Stimulated activated CD8-positive, alpha-beta memory T cell treated with anti-CD3 and anti-CD28 coated beads, Interleukin-4, amount 100 ng/mL, for 24 hours (primary cell): ENCODE measurements around the gene LRIG1.

Source experiments
- DNase-seq: peaks from one replicate; pipeline ENCODE4 v3.0.0-alpha.2; 2020; ENCODE audit warnings: low read depth

The LRIG1 gene

GRCh38 chr3:66382142-66382541 is 118.7 kb downstream of the LRIG1 start:
- DNase-seq, result no peak

GRCh38 chr3:66381626-66382025 is 119.2 kb downstream of the LRIG1 start:
- DNase-seq, result no peak

- no peak for DNase-seq
Measured at GRCh38 chr3:66380200-66380932, 120.5 kb downstream of the LRIG1 start.

- no peak for DNase-seq
Measured at GRCh38 chr3:66379565-66379964, 121.3 kb downstream of the LRIG1 start.

- no peak for DNase-seq
Measured at GRCh38 chr3:66378256-66378655, 122.6 kb downstream of the LRIG1 start.

- no peak for DNase-seq
Measured at GRCh38 chr3:66377800-66378199, 123.0 kb downstream of the LRIG1 start.

GRCh38 chr3:66376568-66376967 is 124.3 kb downstream of the LRIG1 start:
- DNase-seq, result no peak

GRCh38 chr3:66372681-66373350 is 128.0 kb downstream of the LRIG1 start:
- DNase-seq, result no peak

GRCh38 chr3:66371432-66371831 is 129.4 kb downstream of the LRIG1 start:
- DNase-seq, result no peak

- no peak for DNase-seq
Measured at GRCh38 chr3:66370179-66370578, 130.6 kb downstream of the LRIG1 start.

- DNase-seq, result no peak
Measured at GRCh38 chr3:66367979-66368378, 132.8 kb downstream of the LRIG1 start.

GRCh38 chr3:66366747-66367146 is 134.1 kb downstream of the LRIG1 start:
- DNase-seq, result no peak

- no peak for DNase-seq
Measured at GRCh38 chr3:66365080-66365479, 135.7 kb downstream of the LRIG1 start.

GRCh38 chr3:66363148-66363547 is 137.7 kb downstream of the LRIG1 start:
- no peak for DNase-seq

GRCh38 chr3:66362541-66362941 is 138.3 kb downstream of the LRIG1 start:
- no peak for DNase-seq

GRCh38 chr3:66361356-66361755 is 139.5 kb downstream of the LRIG1 start:
- no peak for DNase-seq

- no peak for DNase-seq
Measured at GRCh38 chr3:66355997-66356396, 144.8 kb downstream of the LRIG1 start.

GRCh38 chr3:66355394-66355793 is 145.4 kb downstream of the LRIG1 start:
- DNase-seq, result no peak

- DNase-seq, result no peak
Measured at GRCh38 chr3:66354001-66354400, 146.8 kb downstream of the LRIG1 start.

- no peak for DNase-seq
Measured at GRCh38 chr3:66353530-66353929, 147.3 kb downstream of the LRIG1 start.

GRCh38 chr3:66353039-66353438 is 147.8 kb downstream of the LRIG1 start:
- DNase-seq, result no peak

- DNase-seq, result no peak
Measured at GRCh38 chr3:66350601-66351000, 150.2 kb downstream of the LRIG1 start.

- no peak for DNase-seq
Measured at GRCh38 chr3:66348704-66349103, 152.1 kb downstream of the LRIG1 start.
